IMR-90 (cell line): ENCODE measurements around the gene REV3L. TPM values are rescaled to one million over a fixed set of nuclear protein-coding genes. Genes with fewer than 3 reads are reported as not detected.

Experiments used
- ATAC-seq: fragments of 200-7000 bp; cut with Tn5 transposase; 2 replicates; pipeline ENCODE4 v1.9.1; 2020; ENCODE audit warnings: low read depth, mild to moderate bottlenecking, moderate library complexity
- BruUV-seq: library from RNA; stranded (reverse); fragments of 400-500 nt; replicated peaks from 2 replicates; lab custom pipeline; 2021; lab: Mats Ljungman, UMichigan
- CTCF ChIA-PET: fragments of 300-600 bp; formaldehyde crosslinking; extraction: SDS; loops from one replicate; lab custom pipeline; 2021; ENCODE audit warnings: antibody characterized with exemption; lab: Yijun Ruan, JAX
- POLR2A ChIA-PET: fragments of 300-600 bp; sonication (Branson Sonifier 250); formaldehyde crosslinking; loops from one replicate; lab custom pipeline; 2022; ENCODE audit warnings: antibody characterized with exemption; ENCODE audit not compliant: unreplicated experiment; lab: Charles Lee
- DNase-seq: peaks from one replicate; pipeline ENCODE4 v3.0.0; 2013
- H2AFZ ChIP-seq: replicated peaks from 2 replicates; pipeline ENCODE3; 2013; ENCODE audit warnings: low read length, mild to moderate bottlenecking; ENCODE audit not compliant: poor library complexity
- H2AK5ac ChIP-seq: 2 replicates; pipeline ENCODE4 v1.6.1; 2013; ENCODE audit warnings: low read depth, low read length, inconsistent platforms
- H2AK9ac ChIP-seq: replicated peaks from 2 replicates; pipeline ENCODE3; 2013; ENCODE audit warnings: mild to moderate bottlenecking, low read depth, low read length, moderate library complexity; ENCODE audit not compliant: poor library complexity
- H2BK120ac ChIP-seq: 2 replicates; pipeline ENCODE4 v1.6.1; 2013; ENCODE audit warnings: low read depth, low read length, inconsistent platforms
- H2BK15ac ChIP-seq: 3 replicates; pipeline ENCODE4 v1.6.1; 2013; ENCODE audit warnings: low read depth, low read length, inconsistent platforms
- H2BK20ac ChIP-seq: 2 replicates; pipeline ENCODE4 v1.6.1; 2013; ENCODE audit warnings: low read depth, mild to moderate bottlenecking, inconsistent platforms, low read length, moderate library complexity
- H2BK5ac ChIP-seq: 2 replicates; pipeline ENCODE4 v1.6.1; 2013; ENCODE audit warnings: mild to moderate bottlenecking, low read depth, low read length, inconsistent platforms; ENCODE audit not compliant: poor library complexity, severe bottlenecking
- H3K14ac ChIP-seq: replicated peaks from 2 replicates; pipeline ENCODE4 v1.6.1; 2013; ENCODE audit warnings: low read depth, low read length, inconsistent platforms
- H3K18ac ChIP-seq: 2 replicates; pipeline ENCODE4 v1.6.1; 2013; ENCODE audit warnings: low read depth, low read length, control low read depth
- H3K23ac ChIP-seq: 2 replicates; pipeline ENCODE4 v1.6.1; 2013; ENCODE audit warnings: low read depth, low read length, inconsistent platforms
- H3K27ac ChIP-seq: 2 replicates; pipeline ENCODE4 v1.5.1; 2013; ENCODE audit warnings: mild to moderate bottlenecking, control low read depth, low read length; ENCODE audit not compliant: insufficient read depth
- H3K27me3 ChIP-seq: 2 replicates; pipeline ENCODE4 v1.6.1; 2013; ENCODE audit warnings: low read length; ENCODE audit not compliant: control insufficient read depth, insufficient read depth
- H3K36me3 ChIP-seq: 2 replicates; pipeline ENCODE4 v1.6.1; 2013; ENCODE audit warnings: low read length, mixed read lengths; ENCODE audit not compliant: control insufficient read depth, insufficient read depth
- H3K4ac ChIP-seq: 2 replicates; pipeline ENCODE4 v1.6.1; 2013; ENCODE audit warnings: low read depth, low read length, inconsistent platforms
- H3K4me1 ChIP-seq: 2 replicates; pipeline ENCODE4 v1.6.1; 2013; ENCODE audit warnings: low read length, mixed read lengths; ENCODE audit not compliant: control insufficient read depth, insufficient read depth
- H3K4me2 ChIP-seq: 2 replicates; pipeline ENCODE4 v1.6.1; 2013; ENCODE audit warnings: low read depth, mild to moderate bottlenecking, control low read depth, low read length, moderate library complexity
- H3K4me3 ChIP-seq: 2 replicates; pipeline ENCODE4 v1.5.1; 2013; ENCODE audit warnings: low read depth, mild to moderate bottlenecking, control low read depth, low read length, moderate library complexity; ENCODE audit not compliant: insufficient read depth
- H3K56ac ChIP-seq: 2 replicates; pipeline ENCODE4 v1.6.1; 2013; ENCODE audit warnings: low read length, inconsistent platforms; ENCODE audit not compliant: insufficient read depth; ENCODE audit errors: extremely low read depth
- H3K79me1 ChIP-seq, 2 experiments: 2 replicates each; pipeline ENCODE4 v1.6.1; 2013; ENCODE audit warnings: low read length in 2 of 2, inconsistent platforms in 1 of 2, low read depth in 1 of 2
- H3K9ac ChIP-seq: 2 replicates; pipeline ENCODE4 v1.6.1; 2013; ENCODE audit warnings: low read depth, low read length, control low read depth
- H3K9me1 ChIP-seq: 2 replicates; pipeline ENCODE4 v1.6.1; 2013; ENCODE audit warnings: low read length, inconsistent platforms; ENCODE audit not compliant: insufficient read depth
- H3K9me3 ChIP-seq: 2 replicates; pipeline ENCODE4 v1.6.1; 2013; ENCODE audit warnings: low read length; ENCODE audit not compliant: control insufficient read depth, insufficient read depth
- H4K20me1 ChIP-seq: 2 replicates; pipeline ENCODE4 v1.6.1; 2013; ENCODE audit warnings: low read length, inconsistent platforms; ENCODE audit not compliant: insufficient read depth
- H4K5ac ChIP-seq: 2 replicates; pipeline ENCODE4 v1.6.1; 2013; ENCODE audit warnings: mild to moderate bottlenecking, low read depth, low read length, control low read depth
- H4K8ac ChIP-seq, 2 experiments: 2 replicates each; pipeline ENCODE4 v1.6.1; 2013; ENCODE audit warnings: low read depth in 2 of 2, low read length in 2 of 2, control low read depth in 1 of 2, inconsistent platforms in 1 of 2
- H4K91ac ChIP-seq: 2 replicates; pipeline ENCODE4 v1.6.1; 2013; ENCODE audit warnings: low read depth, low read length, inconsistent platforms; ENCODE audit not compliant: insufficient read depth
- BHLHE40 ChIP-seq: fragments of 150-350 bp; IDR thresholded peaks from 2 replicates; pipeline ENCODE4 v1.6.1; 2016; ENCODE audit warnings: mild to moderate bottlenecking, low read depth, low read length
- CEBPB ChIP-seq: IDR thresholded peaks from 2 replicates; pipeline ENCODE4 v1.6.1; 2012; ENCODE audit warnings: low read depth, low read length, improper control_type of control experiment
- CHD1 ChIP-seq: IDR thresholded peaks from 2 replicates; pipeline ENCODE4 v1.6.1; 2012; ENCODE audit warnings: low read depth, low read length, improper control_type of control experiment
- FOS ChIP-seq: fragments of 150-350 bp; IDR thresholded peaks from 2 replicates; pipeline ENCODE4 v1.6.1; 2016; ENCODE audit warnings: low read depth, low read length
- MAFK ChIP-seq: IDR thresholded peaks from 2 replicates; pipeline ENCODE4 v1.6.1; 2012; ENCODE audit warnings: low read depth, low read length, improper control_type of control experiment
- MAZ ChIP-seq: IDR thresholded peaks from 2 replicates; pipeline ENCODE4 v1.6.1; 2012; ENCODE audit warnings: low read depth, mild to moderate bottlenecking, low read length, improper control_type of control experiment, moderate library complexity, borderline replicate concordance
- MXI1 ChIP-seq: IDR thresholded peaks from 2 replicates; pipeline ENCODE4 v1.6.1; 2012; ENCODE audit warnings: low read depth, mild to moderate bottlenecking, low read length, moderate library complexity, borderline replicate concordance
- NFE2L2 ChIP-seq: fragments of 150-350 bp; IDR thresholded peaks from 2 replicates; pipeline ENCODE4 v1.6.1; 2016; ENCODE audit warnings: low read depth, mild to moderate bottlenecking, low read length
- POLR2A ChIP-seq: IDR thresholded peaks from 2 replicates; pipeline ENCODE4 v1.6.1; 2012; ENCODE audit warnings: mild to moderate bottlenecking, low read depth, low read length
- RAD21 ChIP-seq: IDR thresholded peaks from 2 replicates; pipeline ENCODE4 v1.6.1; 2012; ENCODE audit warnings: low read length, improper control_type of control experiment
- RCOR1 ChIP-seq: IDR thresholded peaks from 2 replicates; pipeline ENCODE4 v1.6.1; 2012; ENCODE audit warnings: mild to moderate bottlenecking, low read length, improper control_type of control experiment; ENCODE audit not compliant: insufficient replicate concordance
- RFX5 ChIP-seq: IDR thresholded peaks from 2 replicates; pipeline ENCODE4 v1.8.0; 2012; ENCODE audit warnings: low read depth, mild to moderate bottlenecking, low read length, moderate library complexity
- SMC3 ChIP-seq: fragments of 150-350 bp; IDR thresholded peaks from 2 replicates; pipeline ENCODE4 v1.6.1; 2016; ENCODE audit warnings: low read depth, mild to moderate bottlenecking, antibody characterized with exemption, low read length, moderate library complexity
- USF2 ChIP-seq: fragments of 150-350 bp; IDR thresholded peaks from 2 replicates; pipeline ENCODE4 v1.6.1; 2017; ENCODE audit warnings: mild to moderate bottlenecking, antibody characterized with exemption, low read length, low read depth
- WGBS, 2 experiments: methylation state at CpG; one replicate each; pipeline versions ENCODE4 v1.1.5 to v1.1.7; 2013; ENCODE audit warnings: missing lambda C conversion rate in 2 of 2; ENCODE audit not compliant: insufficient read length in 1 of 2; ENCODE audit errors: extremely low coverage in 2 of 2; 5-methylcytosine and 5-hydroxymethylcytosine counted together
- dilution Hi-C: fragments of 300-500 bp; cut with HindIII; formaldehyde crosslinking; loops from one replicate; pipeline ENCODE4 v1.14.3; 2018; ENCODE audit warnings: low sequenced_read_pairs; ENCODE audit not compliant: unreplicated experiment
- in situ Hi-C: fragments of 300-500 bp; cut with MboI; formaldehyde crosslinking; loops from 3 replicates; pipeline ENCODE4 v1.14.3; 2019; ENCODE audit warnings: low sequenced_read_pairs, inconsistent platforms, mixed read lengths
- intact Hi-C: fragments of 100-400 bp; cut with micrococcal nuclease; formaldehyde crosslinking; loops from 2 replicates; pipeline ENCODE4 v1.10.0; 2022
- polyA plus RNA-seq, 3 experiments: library from polyadenylated mRNA; depleted of rRNA; stranded (reverse); fragments of >200 nt; gene quantifications; 2 replicates each; pipeline ENCODE4 v1.2.3, GENCODE V29; 2012; ENCODE audit warnings: low replicate concordance in 1 of 3
- total RNA-seq: library from RNA; depleted of rRNA; stranded (reverse); fragments of >200 nt; gene quantifications from 2 replicates; pipeline ENCODE4 v1.2.3, GENCODE V29; 2012
- TF ChIP-seq, protein P1 (sequence below): fragments of 150-350 bp; IDR thresholded peaks from 2 replicates; pipeline ENCODE4 v1.6.1; 2016; ENCODE audit warnings: low read depth, mild to moderate bottlenecking, low read length, moderate library complexity, borderline replicate concordance
- TF ChIP-seq, protein P2 (sequence below): conservative IDR thresholded peaks from 2 replicates; pipeline ENCODE4 v1.5.1; 2012; ENCODE audit warnings: mild to moderate bottlenecking, low read depth, low read length, improper control_type of control experiment

The REV3L gene
- total and polyA plus RNA-seq, 2 of the 4 experiments (the other 2 are of a cell fraction): 7.4 to 15.4 TPM

DNA sequence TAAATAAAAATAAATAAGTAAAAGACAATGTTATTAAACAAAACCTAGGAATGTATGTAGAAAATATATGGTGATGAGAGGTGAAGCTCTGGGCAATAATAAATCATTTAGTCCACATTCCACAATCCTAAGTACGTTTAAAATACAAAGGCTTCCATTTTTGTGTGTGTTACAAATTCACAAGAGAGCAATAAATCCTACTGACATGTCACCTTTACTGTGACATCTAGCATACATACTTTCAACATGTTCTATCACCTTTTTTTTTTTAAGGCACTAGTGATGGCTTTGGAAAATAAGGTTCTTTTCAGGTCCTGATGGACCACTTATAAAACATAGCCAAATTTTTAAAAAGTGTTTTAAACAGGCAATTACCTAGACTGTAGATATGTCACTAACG lies 12.0 kb downstream of the REV3L start:
- no peak overlapping the region for H2BK5ac ChIP-seq
- no peak for DNase-seq
- no peak overlapping the region for H4K5ac ChIP-seq
- no CpG with 5 or more reads among the region's 2 CpGs for WGBS, 2 experiments
- no peaks in the 10 kb centered on the region for H3K27me3 ChIP-seq
- no TSS peak for BruUV-seq
- dilution Hi-C loops: no loop called here
- H2BK20ac ChIP-seq: no peak overlapping the region
- CTCF ChIA-PET: no interaction called here
- H3K56ac ChIP-seq: no peak overlapping the region
- no peak overlapping the region for H2BK120ac ChIP-seq
- TF ChIP-seq RFX5 (no peak), RAD21 (no peak), CHD1 (no peak), SMC3 (no peak), MXI1 (no peak), CEBPB (no peak), POLR2A (no peak), USF2 (no peak), NFE2L2 (no peak), FOS (no peak), MAFK (no peak), MAZ (no peak), BHLHE40 (no peak), RCOR1 (no peak)
- TF ChIP-seq, protein P1, sequence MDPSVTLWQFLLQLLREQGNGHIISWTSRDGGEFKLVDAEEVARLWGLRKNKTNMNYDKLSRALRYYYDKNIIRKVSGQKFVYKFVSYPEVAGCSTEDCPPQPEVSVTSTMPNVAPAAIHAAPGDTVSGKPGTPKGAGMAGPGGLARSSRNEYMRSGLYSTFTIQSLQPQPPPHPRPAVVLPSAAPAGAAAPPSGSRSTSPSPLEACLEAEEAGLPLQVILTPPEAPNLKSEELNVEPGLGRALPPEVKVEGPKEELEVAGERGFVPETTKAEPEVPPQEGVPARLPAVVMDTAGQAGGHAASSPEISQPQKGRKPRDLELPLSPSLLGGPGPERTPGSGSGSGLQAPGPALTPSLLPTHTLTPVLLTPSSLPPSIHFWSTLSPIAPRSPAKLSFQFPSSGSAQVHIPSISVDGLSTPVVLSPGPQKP: no peak
- TF ChIP-seq, protein P2, sequence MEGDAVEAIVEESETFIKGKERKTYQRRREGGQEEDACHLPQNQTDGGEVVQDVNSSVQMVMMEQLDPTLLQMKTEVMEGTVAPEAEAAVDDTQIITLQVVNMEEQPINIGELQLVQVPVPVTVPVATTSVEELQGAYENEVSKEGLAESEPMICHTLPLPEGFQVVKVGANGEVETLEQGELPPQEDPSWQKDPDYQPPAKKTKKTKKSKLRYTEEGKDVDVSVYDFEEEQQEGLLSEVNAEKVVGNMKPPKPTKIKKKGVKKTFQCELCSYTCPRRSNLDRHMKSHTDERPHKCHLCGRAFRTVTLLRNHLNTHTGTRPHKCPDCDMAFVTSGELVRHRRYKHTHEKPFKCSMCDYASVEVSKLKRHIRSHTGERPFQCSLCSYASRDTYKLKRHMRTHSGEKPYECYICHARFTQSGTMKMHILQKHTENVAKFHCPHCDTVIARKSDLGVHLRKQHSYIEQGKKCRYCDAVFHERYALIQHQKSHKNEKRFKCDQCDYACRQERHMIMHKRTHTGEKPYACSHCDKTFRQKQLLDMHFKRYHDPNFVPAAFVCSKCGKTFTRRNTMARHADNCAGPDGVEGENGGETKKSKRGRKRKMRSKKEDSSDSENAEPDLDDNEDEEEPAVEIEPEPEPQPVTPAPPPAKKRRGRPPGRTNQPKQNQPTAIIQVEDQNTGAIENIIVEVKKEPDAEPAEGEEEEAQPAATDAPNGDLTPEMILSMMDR: no peak
- H2AK9ac ChIP-seq: no peak overlapping the region
- H3K9me1 ChIP-seq: peaks cover 10% of the 10 kb centered on the region
- no peak for ATAC-seq
- no peak overlapping the region for H2AK5ac ChIP-seq
- H3K4me2 ChIP-seq: no peak overlapping the region
- H3K9me3 ChIP-seq: no peaks in the 10 kb centered on the region
- in situ Hi-C loops: no loop called here
- H3K27ac ChIP-seq: no peak overlapping the region
- no peak overlapping the region for H3K9ac ChIP-seq
- no peak overlapping the region for H3K4me3 ChIP-seq
- POLR2A ChIA-PET: no interaction called here
- no peak overlapping the region for H2AFZ ChIP-seq
- H3K14ac ChIP-seq: no peak overlapping the region
- H2BK15ac ChIP-seq: no peak overlapping the region
- H4K20me1 ChIP-seq: peaks cover 28% of the 10 kb centered on the region
- no peaks in the 10 kb centered on the region for H3K4me1 ChIP-seq
- H3K4ac ChIP-seq: no peak overlapping the region
- H4K91ac ChIP-seq: no peak overlapping the region
- H3K18ac ChIP-seq: no peak overlapping the region
- intact Hi-C loops: no loop called here
- peaks cover 3% of the 10 kb centered on the region; the same call in 1 of the 2 replicates for H3K36me3 ChIP-seq
- H3K79me1 ChIP-seq: peaks cover 20 to 56% of the 10 kb centered on the region in 2 experiments
- no peak overlapping the region for H3K23ac ChIP-seq
- H4K8ac ChIP-seq: no peak overlapping the region
